Mammary epithelial cell (primary cell): ENCODE data around the gene GALNS.

Experiments
- EZH2 ChIP-seq: IDR thresholded peaks from 2 replicates; pipeline ENCODE4 v1.6.1; 2012; ENCODE audit warnings: low read length, inconsistent platforms, borderline replicate concordance
- TF ChIP-seq, protein P1 (sequence below), 2 donors: IDR thresholded peaks in 1 of 2; conservative IDR thresholded peaks in 1 of 2; 2 replicates each; pipeline ENCODE4 v1.5.1; 2011 to 2012; ENCODE audit warnings: inconsistent platforms in 2 of 2, low read length in 2 of 2, mild to moderate bottlenecking in 2 of 2, control low read depth in 1 of 2, low read depth in 1 of 2; ENCODE audit not compliant: insufficient read depth in 1 of 2; ENCODE audit errors: extremely low read depth in 1 of 2

DNA sequence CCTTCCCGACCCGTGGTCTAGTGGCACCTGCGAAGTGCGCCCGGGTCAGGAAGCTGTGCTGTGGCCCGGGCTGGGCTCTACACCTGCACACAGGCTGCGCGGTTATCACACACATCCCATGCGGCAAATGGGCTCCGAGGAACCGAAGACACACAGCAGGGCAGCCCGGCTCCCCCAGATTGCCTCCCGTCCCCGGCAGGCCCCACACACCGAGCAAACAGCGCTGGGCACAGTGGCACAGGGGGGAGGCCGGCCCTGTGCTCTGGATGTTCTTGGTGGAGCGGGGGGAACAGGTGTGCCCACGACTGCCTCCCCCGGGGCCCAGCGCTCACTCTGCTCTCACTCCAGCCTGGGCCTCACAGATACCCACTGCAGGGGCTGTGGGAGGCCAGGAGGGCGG lies 38.6 kb upstream of the GALNS start:
- TF ChIP-seq, protein P1, sequence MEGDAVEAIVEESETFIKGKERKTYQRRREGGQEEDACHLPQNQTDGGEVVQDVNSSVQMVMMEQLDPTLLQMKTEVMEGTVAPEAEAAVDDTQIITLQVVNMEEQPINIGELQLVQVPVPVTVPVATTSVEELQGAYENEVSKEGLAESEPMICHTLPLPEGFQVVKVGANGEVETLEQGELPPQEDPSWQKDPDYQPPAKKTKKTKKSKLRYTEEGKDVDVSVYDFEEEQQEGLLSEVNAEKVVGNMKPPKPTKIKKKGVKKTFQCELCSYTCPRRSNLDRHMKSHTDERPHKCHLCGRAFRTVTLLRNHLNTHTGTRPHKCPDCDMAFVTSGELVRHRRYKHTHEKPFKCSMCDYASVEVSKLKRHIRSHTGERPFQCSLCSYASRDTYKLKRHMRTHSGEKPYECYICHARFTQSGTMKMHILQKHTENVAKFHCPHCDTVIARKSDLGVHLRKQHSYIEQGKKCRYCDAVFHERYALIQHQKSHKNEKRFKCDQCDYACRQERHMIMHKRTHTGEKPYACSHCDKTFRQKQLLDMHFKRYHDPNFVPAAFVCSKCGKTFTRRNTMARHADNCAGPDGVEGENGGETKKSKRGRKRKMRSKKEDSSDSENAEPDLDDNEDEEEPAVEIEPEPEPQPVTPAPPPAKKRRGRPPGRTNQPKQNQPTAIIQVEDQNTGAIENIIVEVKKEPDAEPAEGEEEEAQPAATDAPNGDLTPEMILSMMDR (conservative IDR thresholded peaks at IDR 0.05 in 1 of 2, IDR thresholded peaks at IDR 0.05 in 1 of 2; ENCODE audit: extremely low read depth in 1 of 2, insufficient read depth in 1 of 2, low read depth in 1 of 2, low read length in 2 of 2), result no peak
- TF ChIP-seq EZH2, result no peak
